Panc1 (cell line): Measurements from ENCODE around the gene ATF3. TPM values are rescaled to one million over a fixed set of nuclear protein-coding genes. Genes with fewer than 3 reads are reported as not detected.

Experiments used
- ATAC-seq: fragments of 200-7000 bp; cut with Tn5 transposase; 2 replicates; pipeline ENCODE4 v1.9.1; 2020; ENCODE audit warnings: mild to moderate bottlenecking, moderate library complexity
- BruUV-seq: library from RNA; stranded (reverse); fragments of 400-500 nt; replicated peaks from 2 replicates; lab custom pipeline; 2021; lab: Mats Ljungman, UMichigan
- CTCF ChIA-PET: fragments of 300-600 bp; sonication (Branson Sonifier 250); formaldehyde crosslinking; loops from one replicate; lab custom pipeline; 2022; ENCODE audit warnings: antibody characterized with exemption; lab: Charles Lee
- POLR2A ChIA-PET: fragments of 300-600 bp; sonication (Branson Sonifier 250); formaldehyde crosslinking; loops from one replicate; lab custom pipeline; 2022; ENCODE audit warnings: antibody characterized with exemption; lab: Charles Lee
- DNase-seq: peaks from one replicate; pipeline ENCODE4 v3.0.0-alpha.2; 2010; ENCODE audit warnings: low read depth, low spot score
- H3K27ac ChIP-seq: 2 replicates; pipeline ENCODE4 v1.5.1; 2011; ENCODE audit warnings: mild to moderate bottlenecking, low read length, inconsistent platforms
- H3K27me3 ChIP-seq: fragments of 200-500 bp; sonication (Bioruptor generic); 2 replicates; pipeline ENCODE4 v1.6.0; 2014; ENCODE audit warnings: low read length, inconsistent platforms; ENCODE audit not compliant: control insufficient read depth, insufficient read depth
- H3K36me3 ChIP-seq: fragments of 200-500 bp; sonication (Bioruptor generic); 2 replicates; pipeline ENCODE4 v1.5.1; 2014; ENCODE audit warnings: inconsistent platforms, mild to moderate bottlenecking, low read length, moderate library complexity; ENCODE audit not compliant: control insufficient read depth, insufficient read depth
- H3K4me1 ChIP-seq: 2 replicates; pipeline ENCODE4 v1.5.1; 2011; ENCODE audit warnings: inconsistent platforms, mild to moderate bottlenecking, low read length, moderate library complexity; ENCODE audit not compliant: control insufficient read depth, insufficient read depth
- H3K4me3 ChIP-seq, 2 experiments: 2 replicates each; pipeline ENCODE4 v1.5.1; 2011 to 2012; ENCODE audit warnings: low read depth in 2 of 2, low read length in 2 of 2, mild to moderate bottlenecking in 2 of 2, inconsistent platforms in 1 of 2, moderate library complexity in 1 of 2
- H3K9me3 ChIP-seq: fragments of 200-500 bp; sonication (Bioruptor generic); 2 replicates; pipeline ENCODE4 v1.5.1; 2014; ENCODE audit warnings: low read depth, mild to moderate bottlenecking, inconsistent platforms, low read length, moderate library complexity; ENCODE audit not compliant: control insufficient read depth, insufficient read depth
- CTCF ChIP-seq: fragments of 450-650 bp; IDR thresholded peaks from 2 replicates; pipeline ENCODE4 v1.5.1; 2017; ENCODE audit warnings: mild to moderate bottlenecking
- POLR2AphosphoS5 ChIP-seq: IDR thresholded peaks from 2 replicates; pipeline ENCODE4 v1.6.1; 2012; ENCODE audit warnings: mild to moderate bottlenecking, low read depth, low read length, moderate library complexity
- REST ChIP-seq, 2 experiments: IDR thresholded peaks; 2 replicates each; pipeline ENCODE4 v1.6.1; 2011 to 2012; ENCODE audit warnings: low read depth in 2 of 2, control low read depth in 1 of 2, low read length in 1 of 2, mild to moderate bottlenecking in 1 of 2, moderate library complexity in 1 of 2; ENCODE audit not compliant: insufficient read depth in 1 of 2
- SIN3A ChIP-seq: IDR thresholded peaks from 2 replicates; pipeline ENCODE4 v1.6.1; 2012; ENCODE audit warnings: low read depth, mild to moderate bottlenecking, low read length, moderate library complexity, borderline replicate concordance; ENCODE audit not compliant: insufficient read depth
- TCF7L2 ChIP-seq: IDR thresholded peaks from 2 replicates; pipeline ENCODE4 v1.6.1; 2011; ENCODE audit warnings: mild to moderate bottlenecking, low read depth, low read length, inconsistent platforms
- in situ Hi-C: cut with HindIII; loops from 2 replicates; pipeline ENCODE4 v1.10.0; 2016; ENCODE audit warnings: low sequenced_read_pairs, low pct_unique_long_range_greater_than_20kb
- intact Hi-C: fragments of 100-400 bp; cut with micrococcal nuclease; formaldehyde crosslinking; loops from one replicate; pipeline ENCODE4 v1.10.0; 2022; ENCODE audit not compliant: unreplicated experiment
- total RNA-seq: library from RNA; stranded (reverse); gene quantifications from one replicate; pipeline ENCODE4 v1.2.1, GENCODE V29; 2021; ENCODE audit not compliant: unreplicated experiment

Gene ATF3
- total RNA-seq, 1 experiment from 2014 or later, result 13.3 TPM

DNA sequence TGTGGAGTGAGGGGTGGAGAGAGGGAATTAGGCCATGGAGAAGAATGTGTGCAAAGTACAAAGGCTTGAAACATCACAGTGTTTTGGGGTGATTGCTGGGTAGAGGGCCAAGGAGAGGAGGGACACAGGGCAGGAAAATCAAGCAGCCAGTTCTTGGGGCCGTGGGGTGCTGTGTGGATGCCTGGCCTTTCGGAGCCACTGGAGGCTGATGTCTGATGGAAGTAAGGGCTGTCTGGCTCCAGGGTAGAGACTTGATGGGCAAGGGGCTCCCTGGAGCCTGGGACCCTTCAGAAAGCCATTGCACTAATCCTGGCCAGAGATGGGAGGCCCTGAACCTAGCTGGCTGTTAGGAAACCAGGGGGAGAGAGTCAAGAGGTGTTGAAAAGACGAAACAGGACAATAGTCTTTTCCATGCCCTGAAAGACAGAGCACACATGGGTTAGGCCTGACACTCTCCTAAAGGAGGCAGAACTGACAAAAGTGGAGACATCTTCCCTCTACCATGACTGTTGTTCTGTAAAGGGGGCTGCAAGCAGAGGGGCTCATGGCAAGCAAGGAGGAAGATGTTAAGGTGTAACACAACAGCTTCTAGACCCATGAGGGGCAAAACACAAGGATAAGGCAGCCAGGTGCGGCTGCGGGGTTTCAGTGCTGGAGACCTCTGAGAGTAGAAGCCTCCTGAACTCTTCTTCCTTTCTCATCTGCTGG, 21.0 kb downstream of the ATF3 start:
- ChIA-PET CTCF (no interaction called here), POLR2A (no interaction called here)
- Histone ChIP-seq H3K9me3 (no peaks in the 10 kb centered on the region), H3K27ac (no peak overlapping the region), H3K27me3 (no peaks in the 10 kb centered on the region), H3K4me3 (no peak overlapping the region), H3K4me1 (no peaks in the 10 kb centered on the region), H3K36me3 (no peaks in the 10 kb centered on the region)
- no TSS peak for BruUV-seq
- no peak for DNase-seq
- ATAC-seq, result no peak
- intact Hi-C loops, result no loop called here
- in situ Hi-C loops, result no loop called here
- TF ChIP-seq TCF7L2, result no peak
- TF ChIP-seq CTCF, result no peak
- TF ChIP-seq POLR2AphosphoS5, result no peak
- no peak for TF ChIP-seq REST (IDR thresholded peaks at IDR 0.05; ENCODE audit: insufficient read depth in 1 of 2, low read depth in 2 of 2, low read length in 1 of 2)
- no peak for TF ChIP-seq SIN3A

GRCh38 chr1:212630158-212630900, 21.8 kb downstream of the ATF3 start:
- peak; percentile 90 for ATAC-seq
- ChIA-PET CTCF (interaction anchor here (0.6 kb wide), 3 partner anchors 17 to 158 kb away, joined by 3 to 7 read pairs (median 6); no protein-coding TSS in a partner anchor), POLR2A (no interaction called here)
- peak; percentile 88 for TF ChIP-seq CTCF
- no peak for TF ChIP-seq TCF7L2
- Histone ChIP-seq H3K27me3 (no peaks in the 10 kb centered on the region), H3K4me1 (no peaks in the 10 kb centered on the region), H3K9me3 (0 out of 2 replicates have a peak, but pooled peaks cover 3% of the 10 kb centered on the region), H3K27ac (no peak overlapping the region), H3K36me3 (no peaks in the 10 kb centered on the region), H3K4me3 (no peak overlapping the region)
- no peak for DNase-seq
- in situ Hi-C loops, result no loop called here
- intact Hi-C loops, result no loop called here
- BruUV-seq, result no TSS peak
